Aorta (tissue), 5 donors: Measurements from ENCODE around the gene UBTD1. TPM values are rescaled to one million over a fixed set of nuclear protein-coding genes. Genes with fewer than 3 reads are reported as not detected.
A peak's percentile ranks its signal among the peaks of the same experiment; 100 is the strongest.

Experiments
- ATAC-seq: fragments of 200-7000 bp; cut with Tn5 transposase; one replicate; pipeline ENCODE4 v1.9.1; 2022; ENCODE audit warnings: moderate library complexity; ENCODE audit not compliant: low FRiP score
- DNase-seq, 2 donors: peaks; one replicate each; pipeline ENCODE4 v3.0.0-alpha.2; 2020
- H3K27ac ChIP-seq, 2 donors: one replicate each; pipeline ENCODE4 v1.5.1; 2013; ENCODE audit warnings: low read length in 2 of 2, mild to moderate bottlenecking in 2 of 2, moderate library complexity in 2 of 2, control low read depth in 1 of 2, inconsistent platforms in 1 of 2, low read depth in 1 of 2
- H3K27me3 ChIP-seq, 2 donors: one replicate each; pipeline ENCODE4 v1.6.1; 2013; ENCODE audit warnings: control low read depth in 1 of 2, low read length in 1 of 2, mild to moderate bottlenecking in 1 of 2, moderate library complexity in 1 of 2; ENCODE audit not compliant: insufficient read depth in 2 of 2, control insufficient read depth in 1 of 2
- H3K36me3 ChIP-seq, 2 donors: one replicate each; pipeline ENCODE4 v1.6.1; 2013; ENCODE audit warnings: control low read depth in 1 of 2, low read length in 1 of 2, mild to moderate bottlenecking in 1 of 2; ENCODE audit not compliant: insufficient read depth in 2 of 2, control insufficient read depth in 1 of 2
- H3K4me1 ChIP-seq, 2 donors: one replicate each; pipeline ENCODE4 v1.6.1; 2013; ENCODE audit warnings: low read length in 2 of 2, control low read depth in 1 of 2, mild to moderate bottlenecking in 1 of 2, moderate library complexity in 1 of 2; ENCODE audit not compliant: insufficient read depth in 2 of 2, control insufficient read depth in 1 of 2
- H3K4me3 ChIP-seq, 2 donors: one replicate each; pipeline ENCODE4 v1.5.1; 2013; ENCODE audit warnings: low read length in 2 of 2, control low read depth in 1 of 2, mild to moderate bottlenecking in 1 of 2
- H3K9me3 ChIP-seq: one replicate; pipeline ENCODE4 v1.6.1; 2013; ENCODE audit warnings: mild to moderate bottlenecking, low read length; ENCODE audit not compliant: control insufficient read depth
- WGBS, 2 donors: extraction: QIAGEN DNeasy Blood & Tissue Kit; methylation state at CpG; one replicate each; pipeline ENCODE4 v1.1.7; 2013; 5-methylcytosine and 5-hydroxymethylcytosine counted together
- intact Hi-C, 2 donors: fragments of 100-400 bp; cut with DNase I; formaldehyde crosslinking; loops; one replicate each; pipeline versions ENCODE4 v1.14.2 to v1.15.0; 2022
- polyA plus RNA-seq, 2 donors: library from polyadenylated mRNA; stranded (reverse); fragments of 200-250 nt; gene quantifications; one replicate each; pipeline ENCODE4 v1.2.3, GENCODE V29; 2013
- total RNA-seq, 2 donors: library from RNA; stranded (reverse); fragmentation: NEBNext Ultra II Directional; extraction: Animal tissue kit (Norgen Biotek cat#: 25700); gene quantifications; one replicate each; pipeline ENCODE4 v1.2.1, GENCODE V29; 2021
- donor health status: healthy with polysubstance abuse.
- donor health status: Bipolar disorder and iron deficiency.
- donor health status: DM: no; HTN: no; CAD: no.
- donor health status: DM: no; HTN: no; CAD: no.
- donor health status: DM: yes; HTN: yes; CAD: no.

Gene UBTD1
- total and polyA plus RNA-seq, 4 donors: 10.1 to 18.9 (median 15.4) TPM

- WGBS, 2 donors: 30 to 33% methylated on average over 10 of the region's 10 CpGs
- peak; percentile 92 to 93 for DNase-seq
Observed at GRCh38 chr10:97543025-97543546, 44.4 kb downstream of the UBTD1 start.

GRCh38 chr10:97546456-97547270 lies 47.9 kb downstream of the UBTD1 start:
- no peaks in the 10 kb centered on the region for H3K36me3 ChIP-seq
- H3K27ac ChIP-seq: no peak overlapping the region
- peaks cover 0 to 5% of the 10 kb centered on the region in 2 donors for H3K4me1 ChIP-seq
- H3K4me3 ChIP-seq: no peak overlapping the region
- ATAC-seq (no peak), DNase-seq (peak in 1 of 2 donors; percentile 32)
- no peaks in the 10 kb centered on the region for H3K9me3 ChIP-seq
- intact Hi-C loops: no loop called here
- no peaks in the 10 kb centered on the region for H3K27me3 ChIP-seq
- WGBS, 2 donors: 63 to 71% methylated on average over 18 of the region's 18 CpGs

More at GRCh38 chr10:97543025-97543546, 44.4 kb downstream of the UBTD1 start:
- ATAC-seq: peak; percentile 92
- Histone ChIP-seq H3K4me3 (no peak overlapping the region), H3K27ac (peak overlapping the region; percentile 94 to 97), H3K36me3 (no peaks in the 10 kb centered on the region), H3K4me1 (peaks cover 2 to 5% of the 10 kb centered on the region in 2 donors), H3K27me3 (no peaks in the 10 kb centered on the region), H3K9me3 (no peaks in the 10 kb centered on the region)
- intact Hi-C loops: loop anchor here in 1 of 2 donors (2.0 kb wide), 1 partner anchor 44 kb away; the partner anchor contains the start of genes MMS19 and UBTD1

- Histone ChIP-seq H3K27ac (no peak overlapping the region), H3K4me1 (peaks cover 0 to 5% of the 10 kb centered on the region in 2 donors), H3K4me3 (no peak overlapping the region), H3K9me3 (no peaks in the 10 kb centered on the region), H3K36me3 (no peaks in the 10 kb centered on the region), H3K27me3 (no peaks in the 10 kb centered on the region)
- intact Hi-C loops: no loop called here
- no peak for ATAC-seq
- DNase-seq: peak in 1 of 2 donors; percentile 3
- 65% methylated on average over 4 of the region's 4 CpGs for WGBS, 2 donors
Observed at GRCh38 chr10:97547271-97547600, 48.5 kb downstream of the UBTD1 start.

GRCh38 chr10:97547962-97548361 lies 49.2 kb downstream of the UBTD1 start:
- WGBS, 2 donors: 40 to 45% methylated on average over 4 of the region's 4 CpGs
- H3K27ac ChIP-seq: no peak overlapping the region
- intact Hi-C loops: no loop called here

DNA sequence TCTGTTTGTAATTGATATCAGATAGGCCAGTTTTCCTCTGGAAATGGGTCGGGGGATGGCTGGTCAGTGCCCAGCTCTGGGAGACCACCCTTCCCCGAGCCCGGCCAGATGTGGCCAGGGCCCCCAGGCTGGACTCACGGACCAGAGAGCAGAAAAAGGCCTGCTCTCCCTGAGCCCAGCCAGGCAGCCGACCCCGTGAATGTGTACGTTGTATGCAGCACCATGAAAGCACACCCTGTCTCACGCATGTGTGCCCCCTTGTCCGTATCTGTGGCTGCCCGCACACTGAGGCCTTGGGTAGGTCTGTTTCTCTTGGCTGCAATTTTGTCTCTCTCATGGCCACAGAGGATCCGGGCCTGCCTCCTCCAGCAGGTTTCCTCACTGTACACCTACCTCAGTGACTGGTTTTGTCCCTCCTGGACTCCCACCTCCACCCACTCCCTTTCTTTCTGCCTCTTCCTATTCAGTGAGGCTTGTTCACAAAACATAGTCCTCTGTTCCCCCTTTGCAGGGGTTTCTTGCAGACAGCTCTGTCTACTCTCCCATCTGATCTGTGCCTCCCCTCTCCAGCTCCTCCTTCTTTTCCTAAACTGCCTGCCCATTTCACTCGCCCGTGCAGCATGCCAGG lies 50.2 kb downstream of the UBTD1 start:
- no peaks in the 10 kb centered on the region for H3K27me3 ChIP-seq
- no peak overlapping the region for H3K27ac ChIP-seq
- DNase-seq (peak in 1 of 2 donors; percentile 59), ATAC-seq (no peak)
- no peaks in the 10 kb centered on the region for H3K4me1 ChIP-seq
- H3K9me3 ChIP-seq: no peaks in the 10 kb centered on the region
- intact Hi-C loops: no loop called here
- WGBS, 2 donors: 70 to 71% methylated on average over 13 of the region's 13 CpGs
- H3K36me3 ChIP-seq: no peaks in the 10 kb centered on the region
- H3K4me3 ChIP-seq: no peak overlapping the region

More at GRCh38 chr10:97547962-97548361, 49.2 kb downstream of the UBTD1 start:
- no peak overlapping the region for H3K4me3 ChIP-seq
- H3K4me1 ChIP-seq: peaks cover 0 to under 1% of the 10 kb centered on the region in 2 donors
- H3K36me3 ChIP-seq: no peaks in the 10 kb centered on the region
- ATAC-seq (no peak), DNase-seq (no peak)
- H3K27me3 ChIP-seq: no peaks in the 10 kb centered on the region
- no peaks in the 10 kb centered on the region for H3K9me3 ChIP-seq

- no peak for ATAC-seq
- Histone ChIP-seq H3K9me3 (no peaks in the 10 kb centered on the region), H3K27ac (no peak overlapping the region), H3K27me3 (no peaks in the 10 kb centered on the region), H3K4me1 (no peaks in the 10 kb centered on the region), H3K4me3 (no peak overlapping the region), H3K36me3 (no peaks in the 10 kb centered on the region)
- 53 to 54% methylated on average over 13 of the region's 13 CpGs for WGBS, 2 donors
- intact Hi-C loops: loop anchor here in 1 of 2 donors (5.0 kb wide), 1 partner anchor 102 kb away; the partner anchor contains the start of genes EXOSC1 and ZDHHC16
- peak in 1 of 2 donors; percentile 59 for DNase-seq
Observed at GRCh38 chr10:97549587-97550322, 51.0 kb downstream of the UBTD1 start.

GRCh38 chr10:97550336-97551149 lies 51.8 kb downstream of the UBTD1 start:
- H3K4me1 ChIP-seq: no peaks in the 10 kb centered on the region
- H3K36me3 ChIP-seq: no peaks in the 10 kb centered on the region
- H3K27me3 ChIP-seq: no peaks in the 10 kb centered on the region
- DNase-seq: peak in 1 of 2 donors; percentile 71
- no peak overlapping the region for H3K4me3 ChIP-seq
- intact Hi-C loops: loop anchor here in 1 of 2 donors (5.0 kb wide), 1 partner anchor 103 kb away; the partner anchor contains the start of genes EXOSC1 and ZDHHC16
- H3K27ac ChIP-seq: no peak overlapping the region
- no peaks in the 10 kb centered on the region for H3K9me3 ChIP-seq
- 78 to 82% methylated on average over 10 of the region's 10 CpGs for WGBS, 2 donors
- no peak for ATAC-seq
